RKO (cell line): ENCODE data around the gene HTR1B.

Source experiments
- DNase-seq: peaks from one replicate; pipeline ENCODE4 v3.0.0-alpha.2; 2016; ENCODE audit warnings: low spot score

The HTR1B gene

GRCh38 chr6:77463308-77463860 lies at the start of gene HTR1B:
Gene HTR1B (minus strand): TSS chr6:77463491. CDS start chr6:77463403, 88 bp downstream.
- no peak for DNase-seq

- no peak for DNase-seq
These were observed 49.3 kb upstream of the HTR1B start for GRCh38 chr6:77512554-77512953.

GRCh38 chr6:77511860-77512259 lies 48.6 kb upstream of the HTR1B start:
- no peak for DNase-seq

- DNase-seq = peak; percentile 51
These were observed 39.7 kb upstream of the HTR1B start for GRCh38 chr6:77502981-77503380.

GRCh38 chr6:77492530-77492929 lies 29.2 kb upstream of the HTR1B start:
- no peak for DNase-seq

GRCh38 chr6:77487808-77488425 lies 24.6 kb upstream of the HTR1B start:
- no peak for DNase-seq

- no peak for DNase-seq
These were observed 19.7 kb upstream of the HTR1B start for GRCh38 chr6:77482981-77483380.

GRCh38 chr6:77474973-77475372 lies 11.7 kb upstream of the HTR1B start:
- DNase-seq = no peak

GRCh38 chr6:77474286-77474956 lies 11.1 kb upstream of the HTR1B start:
- DNase-seq = no peak

- DNase-seq = peak; percentile 75
These were observed 7.7 kb upstream of the HTR1B start for GRCh38 chr6:77470983-77471382.

- no peak for DNase-seq
These were observed 5.6 kb upstream of the HTR1B start for GRCh38 chr6:77468939-77469338.

- DNase-seq = no peak
These were observed 3.5 kb upstream of the HTR1B start for GRCh38 chr6:77466451-77467437.

- DNase-seq = no peak
These were observed 2.8 kb upstream of the HTR1B start for GRCh38 chr6:77466055-77466450.

- DNase-seq = no peak
These were observed 1.2 kb upstream of the HTR1B start for GRCh38 chr6:77464495-77464867.

- DNase-seq = no peak
These were observed 687 bp upstream of the HTR1B start for GRCh38 chr6:77463861-77464494.

- no peak for DNase-seq
These were observed 658 bp downstream of the HTR1B start for GRCh38 chr6:77462359-77463307.

GRCh38 chr6:77461796-77462195 lies 1.5 kb downstream of the HTR1B start:
- DNase-seq = no peak

GRCh38 chr6:77458421-77458820 lies 4.9 kb downstream of the HTR1B start:
- no peak for DNase-seq

- peak; percentile 57 for DNase-seq
These were observed 5.5 kb downstream of the HTR1B start for GRCh38 chr6:77457720-77458349.

- peak; percentile 90 for DNase-seq
These were observed 6.6 kb downstream of the HTR1B start for GRCh38 chr6:77456531-77457248.
